GM12801 (cell line): ENCODE results near the gene FOXA1.

Source experiments
- TF ChIP-seq, protein P1 (sequence below): IDR thresholded peaks from one replicate; pipeline ENCODE4 v1.5.1; 2011; ENCODE audit warnings: control low read depth; ENCODE audit not compliant: insufficient read length; ENCODE audit errors: extremely low read depth

FOXA1 gene

DNA sequence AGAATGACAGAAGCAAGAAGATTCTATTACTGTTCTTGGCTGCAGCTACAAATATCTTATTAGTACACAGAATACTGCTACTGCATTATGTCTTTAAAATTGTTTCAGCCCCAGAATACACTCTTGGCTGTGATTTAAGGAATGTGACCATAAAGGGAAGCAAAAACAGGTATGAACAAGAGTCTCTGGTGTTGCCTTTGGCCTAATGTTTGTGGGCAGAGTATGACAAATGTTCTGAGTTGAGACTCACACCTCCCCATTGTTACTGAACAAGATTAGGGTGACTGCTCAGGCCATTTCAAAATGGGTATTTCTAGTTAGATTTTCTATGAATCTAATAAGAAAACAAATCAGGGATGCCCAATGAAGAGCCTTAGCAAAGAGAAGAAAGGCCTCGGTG is 28.9 kb upstream of the FOXA1 start:
- TF ChIP-seq, protein P1, sequence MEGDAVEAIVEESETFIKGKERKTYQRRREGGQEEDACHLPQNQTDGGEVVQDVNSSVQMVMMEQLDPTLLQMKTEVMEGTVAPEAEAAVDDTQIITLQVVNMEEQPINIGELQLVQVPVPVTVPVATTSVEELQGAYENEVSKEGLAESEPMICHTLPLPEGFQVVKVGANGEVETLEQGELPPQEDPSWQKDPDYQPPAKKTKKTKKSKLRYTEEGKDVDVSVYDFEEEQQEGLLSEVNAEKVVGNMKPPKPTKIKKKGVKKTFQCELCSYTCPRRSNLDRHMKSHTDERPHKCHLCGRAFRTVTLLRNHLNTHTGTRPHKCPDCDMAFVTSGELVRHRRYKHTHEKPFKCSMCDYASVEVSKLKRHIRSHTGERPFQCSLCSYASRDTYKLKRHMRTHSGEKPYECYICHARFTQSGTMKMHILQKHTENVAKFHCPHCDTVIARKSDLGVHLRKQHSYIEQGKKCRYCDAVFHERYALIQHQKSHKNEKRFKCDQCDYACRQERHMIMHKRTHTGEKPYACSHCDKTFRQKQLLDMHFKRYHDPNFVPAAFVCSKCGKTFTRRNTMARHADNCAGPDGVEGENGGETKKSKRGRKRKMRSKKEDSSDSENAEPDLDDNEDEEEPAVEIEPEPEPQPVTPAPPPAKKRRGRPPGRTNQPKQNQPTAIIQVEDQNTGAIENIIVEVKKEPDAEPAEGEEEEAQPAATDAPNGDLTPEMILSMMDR: no peak

DNA sequence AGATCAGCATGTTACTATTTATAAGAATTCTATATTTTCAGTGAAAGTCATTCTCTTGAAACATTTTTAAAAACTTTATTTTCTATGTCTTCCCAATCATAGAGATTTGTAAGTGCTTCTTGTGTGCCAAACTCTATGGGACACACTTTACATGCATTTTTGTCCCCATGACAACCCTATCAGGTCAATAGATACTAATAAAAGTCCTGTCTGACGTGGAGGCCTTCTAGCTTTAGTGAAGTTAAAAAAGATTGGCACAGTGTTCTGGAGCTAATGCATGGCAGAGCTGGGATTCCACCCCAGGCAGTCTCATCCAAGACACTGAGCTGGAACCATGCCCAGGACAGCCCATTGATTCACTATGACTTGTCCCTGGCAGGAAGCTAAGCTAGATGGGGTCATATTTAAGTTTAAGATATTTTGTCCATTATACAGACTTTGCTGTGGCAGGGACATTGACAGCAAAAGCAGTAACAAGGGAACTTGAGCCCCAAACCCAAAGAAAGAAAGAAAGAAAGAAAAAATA is 28.4 kb upstream of the FOXA1 start:
- TF ChIP-seq, protein P1: no peak

DNA sequence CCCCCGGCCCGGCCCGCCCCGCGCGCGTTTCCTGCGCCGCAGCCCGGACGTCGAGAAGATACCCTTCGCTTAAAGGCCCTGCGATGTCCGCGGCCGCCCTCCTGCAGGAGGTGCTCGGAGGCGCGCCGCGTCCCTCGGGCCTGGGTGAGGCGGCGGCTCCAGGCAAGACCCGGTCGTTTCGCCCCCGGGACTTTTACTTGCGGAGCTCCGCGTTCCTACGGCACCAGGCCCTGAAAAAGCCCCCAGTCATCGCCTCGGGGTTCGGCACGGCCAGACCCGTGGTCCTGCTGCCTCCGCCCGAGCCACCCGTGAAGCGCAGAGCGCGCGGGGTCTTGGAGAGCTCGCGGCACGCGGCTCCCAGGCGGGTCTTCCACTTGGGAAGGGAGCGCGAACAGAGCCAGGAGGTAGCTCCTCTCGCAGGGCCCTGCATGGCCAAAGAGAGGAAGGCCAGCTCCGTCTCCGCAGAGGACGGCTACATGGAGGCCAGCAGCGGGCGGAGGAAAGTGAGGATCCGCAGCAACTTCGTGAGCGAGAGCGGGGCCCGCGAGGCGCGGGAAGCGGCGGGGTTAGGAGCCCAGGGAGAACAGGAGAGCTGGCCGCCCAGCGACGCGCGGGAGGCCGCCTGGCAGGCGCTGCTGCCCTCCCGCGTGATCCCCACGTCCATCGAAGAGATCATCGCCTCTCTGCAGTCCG is 27.3 kb upstream of the FOXA1 start:
- TF ChIP-seq, protein P1: no peak

DNA sequence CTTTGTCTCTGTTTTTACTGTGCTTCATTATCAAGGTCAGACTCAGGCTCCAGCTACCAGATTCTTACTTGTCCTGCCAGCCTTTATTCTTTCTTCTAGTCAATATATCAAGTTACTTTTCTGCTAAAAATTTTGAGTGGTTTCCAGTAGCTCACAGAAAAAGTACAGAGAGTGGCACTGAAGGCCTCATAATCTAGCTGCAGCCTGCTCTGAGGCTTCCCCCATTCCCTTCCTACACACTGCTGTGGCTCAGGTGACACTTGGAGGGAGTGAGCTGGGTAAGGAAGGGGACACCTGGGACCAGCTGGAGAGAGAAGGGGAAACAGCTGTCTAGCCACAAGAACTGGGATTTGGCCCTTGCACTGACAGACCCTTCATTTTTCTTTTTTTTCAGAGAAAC is 25.8 kb upstream of the FOXA1 start:
- TF ChIP-seq, protein P1: no peak

DNA sequence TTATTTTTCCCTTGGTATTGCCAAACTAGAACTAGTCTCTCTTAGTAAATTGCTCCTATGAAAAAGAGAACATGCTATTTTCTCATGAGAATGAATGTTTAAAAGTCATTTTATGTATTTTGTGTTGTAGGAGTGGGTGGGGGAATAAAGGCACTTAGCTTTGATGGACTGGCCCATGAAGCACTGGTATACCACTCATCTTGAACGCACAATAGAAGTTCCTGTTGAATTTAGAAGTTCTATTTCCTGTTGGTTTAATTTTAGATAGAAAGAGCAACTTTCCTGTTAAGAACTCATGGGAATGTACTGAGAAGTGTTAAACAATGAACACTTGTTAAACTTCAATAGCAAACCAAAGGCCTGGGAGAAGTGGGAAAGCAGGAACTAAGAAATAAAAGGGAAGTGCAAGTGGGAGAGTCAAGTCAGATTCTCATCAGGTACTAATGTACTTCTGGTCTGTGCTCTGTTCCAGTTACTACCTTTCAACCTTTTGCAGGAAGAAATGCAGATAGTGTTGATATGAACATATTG is 23.5 kb upstream of the FOXA1 start:
- TF ChIP-seq, protein P1: no peak

DNA sequence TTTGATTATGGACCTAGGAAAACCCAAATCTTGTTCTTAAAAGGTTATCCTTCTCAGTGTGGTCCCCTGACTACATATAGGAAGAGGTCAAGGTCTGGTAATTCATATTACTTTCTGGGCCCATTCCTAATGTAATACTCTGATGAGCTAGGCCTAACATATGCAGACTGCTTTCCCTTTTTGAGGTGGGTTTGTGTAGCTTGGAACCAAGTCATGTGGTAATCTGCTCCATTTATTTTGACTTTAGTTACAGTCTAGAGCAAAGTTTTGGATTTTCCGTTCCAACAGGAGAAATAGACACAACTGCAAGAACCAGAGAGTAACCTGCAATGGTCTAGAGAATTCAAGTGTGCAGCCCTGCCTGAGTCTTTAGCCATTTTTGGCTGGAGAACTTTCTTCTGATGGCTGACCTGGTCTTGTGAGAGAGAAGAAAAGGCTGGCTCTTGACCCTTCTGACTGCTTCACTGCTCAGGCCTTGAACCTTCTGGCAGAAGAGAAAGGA is 22.9 kb upstream of the FOXA1 start:
- TF ChIP-seq, protein P1: no peak

DNA sequence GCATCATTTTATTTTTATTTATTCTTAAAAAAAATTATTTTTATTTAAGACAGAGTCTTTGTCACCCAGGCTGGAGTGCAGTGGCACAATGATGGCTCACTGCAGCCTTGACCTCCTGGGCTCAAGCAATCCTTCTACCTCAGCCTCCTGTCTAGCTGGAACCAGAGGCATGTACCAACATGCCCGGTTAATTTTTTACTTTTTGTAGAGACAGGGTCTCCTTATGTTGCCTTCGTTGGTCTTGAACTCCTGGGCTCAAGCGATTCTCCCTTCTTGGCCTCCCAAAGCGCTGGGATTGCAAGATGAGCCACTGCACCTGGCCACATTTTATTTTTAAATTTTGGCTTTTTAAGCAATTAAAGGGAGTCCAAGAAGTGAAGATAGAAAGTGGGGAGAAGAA is 21.8 kb upstream of the FOXA1 start:
- TF ChIP-seq, protein P1: no peak
